Measurements from ENCODE around the gene RPL28. TPM values are rescaled to one million over a fixed set of nuclear protein-coding genes. Genes with fewer than 3 reads are reported as not detected.

Gene RPL28
- total and polyA plus RNA-seq, 2 of the 4 experiments (the other 2 are of a cell fraction): 386 to 1,693 TPM

DNA sequence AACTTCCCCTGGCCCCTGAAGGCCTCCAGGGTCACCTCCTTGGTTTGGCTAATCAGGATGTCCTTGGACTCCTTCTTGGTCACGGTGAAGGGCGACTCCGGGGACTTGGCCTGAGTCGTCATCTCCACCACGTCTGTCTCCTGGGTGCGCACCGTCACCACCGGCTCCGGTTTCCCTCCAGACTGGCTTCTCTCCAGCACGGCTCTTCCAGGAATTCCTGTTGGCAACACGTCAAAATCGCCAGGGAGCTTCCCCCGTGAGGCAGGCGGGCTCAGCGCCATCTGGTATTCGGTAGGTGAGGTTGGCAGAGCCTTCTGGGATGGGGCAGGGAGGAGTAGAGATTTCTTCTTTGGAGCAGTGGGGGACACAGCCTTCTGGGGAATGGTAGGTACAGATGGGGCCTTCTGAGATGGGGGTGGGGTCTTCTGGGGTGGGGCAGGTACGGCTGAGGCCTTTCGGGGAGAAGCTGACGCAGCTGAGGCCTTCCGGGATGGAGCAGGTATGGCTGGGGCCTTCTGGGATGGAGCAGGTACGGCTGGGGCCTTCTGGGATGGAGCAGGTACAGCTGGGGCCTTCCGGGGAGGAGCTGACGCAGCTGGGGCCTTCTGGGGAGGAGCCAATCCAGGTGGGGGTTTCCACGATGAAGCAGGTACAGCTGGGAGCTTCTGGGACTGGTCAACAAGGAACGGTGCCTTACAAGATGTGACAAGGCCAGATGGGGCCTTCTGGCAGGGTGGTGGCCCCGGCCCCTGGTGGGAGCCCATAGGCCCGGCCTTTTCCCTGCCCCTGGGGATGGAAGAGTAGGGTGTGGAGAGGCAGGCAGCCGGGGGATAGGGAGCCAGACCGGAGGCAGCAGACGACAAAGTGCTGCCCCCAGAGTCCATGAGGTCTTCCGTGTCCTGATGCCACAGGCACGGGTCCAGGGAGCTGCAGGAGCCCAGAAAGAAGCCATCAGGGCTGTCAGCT, 26.5 kb upstream of the RPL28 start:
- in situ Hi-C loops (cut with MboI; ENCODE audit: low sequenced_read_pairs): no loop called here
- WGBS, 2 experiments (ENCODE audit: extremely low coverage in 2 of 2, insufficient read length in 1 of 2): 74% methylated on average over 17 of the region's 32 CpGs; no CpG with 5 or more reads in 1 of the 2 experiments
- Histone ChIP-seq H3K9me1 (ENCODE audit: insufficient read depth, low read length) (peaks cover 3% of the 10 kb centered on the region; the same call in 1 of the 2 replicates), H2AK5ac (ENCODE audit: low read depth, low read length) (0 out of 2 replicates have a peak overlapping the region, but pooled peaks have one; percentile 8), H3K4me3 (ENCODE audit: insufficient read depth, low read depth, low read length) (no peak overlapping the region), H2AK9ac (replicated peaks; ENCODE audit: low read depth, low read length, poor library complexity) (no peak overlapping the region), H3K79me1 (ENCODE audit: low read depth in 1 of 2, low read length in 2 of 2) (no peaks in the 10 kb centered on the region), H3K27ac (ENCODE audit: insufficient read depth, low read length) (no peak overlapping the region), H3K4ac (ENCODE audit: low read depth, low read length) (no peak overlapping the region), H4K8ac (ENCODE audit: low read depth in 2 of 2, low read length in 2 of 2) (no peak overlapping the region), H2BK20ac (ENCODE audit: low read depth, low read length) (no peak overlapping the region), H4K20me1 (ENCODE audit: insufficient read depth, low read length) (peaks cover 16% of the 10 kb centered on the region), H3K23ac (ENCODE audit: low read depth, low read length) (no peak overlapping the region), H3K27me3 (ENCODE audit: control insufficient read depth, insufficient read depth, low read length) (peaks cover 21% of the 10 kb centered on the region), H3K4me2 (ENCODE audit: low read depth, low read length) (no peak overlapping the region), H3K14ac (replicated peaks; ENCODE audit: low read depth, low read length) (no peak overlapping the region), H4K5ac (ENCODE audit: low read depth, low read length) (no peak overlapping the region), H2BK5ac (ENCODE audit: low read depth, low read length, poor library complexity, severe bottlenecking) (no peak overlapping the region), H3K9ac (ENCODE audit: low read depth, low read length) (no peak overlapping the region), H3K18ac (ENCODE audit: low read depth, low read length) (no peak overlapping the region), H2BK120ac (ENCODE audit: low read depth, low read length) (no peak overlapping the region), H4K91ac (ENCODE audit: insufficient read depth, low read depth, low read length) (no peak overlapping the region), H3K9me3 (ENCODE audit: control insufficient read depth, insufficient read depth, low read length) (no peaks in the 10 kb centered on the region), H3K36me3 (ENCODE audit: control insufficient read depth, insufficient read depth, low read length) (no peaks in the 10 kb centered on the region), H2BK15ac (ENCODE audit: low read depth, low read length) (no peak overlapping the region), H3K4me1 (ENCODE audit: control insufficient read depth, insufficient read depth, low read length) (peaks cover under 1% of the 10 kb centered on the region; the same call in 1 of the 2 replicates), H2AFZ (replicated peaks; ENCODE audit: low read length, poor library complexity) (no peak overlapping the region), H3K56ac (ENCODE audit: extremely low read depth, insufficient read depth, low read length) (no peak overlapping the region)
- dilution Hi-C loops (cut with HindIII; ENCODE audit: low sequenced_read_pairs, unreplicated experiment): no loop called here
- ATAC-seq (ENCODE audit: low read depth) (no peak), DNase-seq (no peak)
- CTCF ChIA-PET: interaction anchor here (0.7 kb wide), 1 partner anchor 32 kb away, joined by 3 read pairs; no protein-coding TSS in a partner anchor
- POLR2A ChIA-PET (ENCODE audit: unreplicated experiment): no interaction called here
- intact Hi-C loops (cut with micrococcal nuclease): no loop called here
- BruUV-seq (replicated peaks): no TSS peak
- TF ChIP-seq, protein P1, sequence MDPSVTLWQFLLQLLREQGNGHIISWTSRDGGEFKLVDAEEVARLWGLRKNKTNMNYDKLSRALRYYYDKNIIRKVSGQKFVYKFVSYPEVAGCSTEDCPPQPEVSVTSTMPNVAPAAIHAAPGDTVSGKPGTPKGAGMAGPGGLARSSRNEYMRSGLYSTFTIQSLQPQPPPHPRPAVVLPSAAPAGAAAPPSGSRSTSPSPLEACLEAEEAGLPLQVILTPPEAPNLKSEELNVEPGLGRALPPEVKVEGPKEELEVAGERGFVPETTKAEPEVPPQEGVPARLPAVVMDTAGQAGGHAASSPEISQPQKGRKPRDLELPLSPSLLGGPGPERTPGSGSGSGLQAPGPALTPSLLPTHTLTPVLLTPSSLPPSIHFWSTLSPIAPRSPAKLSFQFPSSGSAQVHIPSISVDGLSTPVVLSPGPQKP (IDR thresholded peaks at IDR 0.05; ENCODE audit: borderline replicate concordance, low read depth, low read length): no peak
- TF ChIP-seq CEBPB (IDR thresholded peaks at IDR 0.05; ENCODE audit: low read depth, low read length) (no peak), USF2 (IDR thresholded peaks at IDR 0.05; ENCODE audit: low read depth, low read length) (no peak), CHD1 (IDR thresholded peaks at IDR 0.05; ENCODE audit: low read depth, low read length) (no peak), FOS (IDR thresholded peaks at IDR 0.05; ENCODE audit: low read depth, low read length) (no peak), MAFK (IDR thresholded peaks at IDR 0.05; ENCODE audit: low read depth, low read length) (no peak), NFE2L2 (IDR thresholded peaks at IDR 0.05; ENCODE audit: low read depth, low read length) (no peak), RAD21 (IDR thresholded peaks at IDR 0.05; ENCODE audit: low read length) (no peak), SMC3 (IDR thresholded peaks at IDR 0.05; ENCODE audit: low read depth, low read length) (no peak), RFX5 (IDR thresholded peaks at IDR 0.05; ENCODE audit: low read depth, low read length) (no peak), RCOR1 (IDR thresholded peaks at IDR 0.05; ENCODE audit: insufficient replicate concordance, low read length) (no peak), POLR2A (IDR thresholded peaks at IDR 0.05; ENCODE audit: low read depth, low read length) (no peak), BHLHE40 (IDR thresholded peaks at IDR 0.05; ENCODE audit: low read depth, low read length) (no peak), MXI1 (IDR thresholded peaks at IDR 0.05; ENCODE audit: borderline replicate concordance, low read depth, low read length) (no peak)

Measured in IMR-90 (cell line).